HG02642 (cell line): ENCODE data around the gene RPL31.
"Not testable (repeated sequence)": the region's sequence is repeated elsewhere in the genome, so short reads cannot be mapped to it uniquely, and the experiment has no call there.

Source experiments
- ATAC-seq: cut with Tn5 transposase; IDR thresholded peaks from one replicate; pipeline ENCODE4 v1.9.1; 2021; ENCODE audit warnings: mild to moderate bottlenecking; ENCODE audit not compliant: unreplicated experiment, poor library complexity

Gene RPL31

DNA sequence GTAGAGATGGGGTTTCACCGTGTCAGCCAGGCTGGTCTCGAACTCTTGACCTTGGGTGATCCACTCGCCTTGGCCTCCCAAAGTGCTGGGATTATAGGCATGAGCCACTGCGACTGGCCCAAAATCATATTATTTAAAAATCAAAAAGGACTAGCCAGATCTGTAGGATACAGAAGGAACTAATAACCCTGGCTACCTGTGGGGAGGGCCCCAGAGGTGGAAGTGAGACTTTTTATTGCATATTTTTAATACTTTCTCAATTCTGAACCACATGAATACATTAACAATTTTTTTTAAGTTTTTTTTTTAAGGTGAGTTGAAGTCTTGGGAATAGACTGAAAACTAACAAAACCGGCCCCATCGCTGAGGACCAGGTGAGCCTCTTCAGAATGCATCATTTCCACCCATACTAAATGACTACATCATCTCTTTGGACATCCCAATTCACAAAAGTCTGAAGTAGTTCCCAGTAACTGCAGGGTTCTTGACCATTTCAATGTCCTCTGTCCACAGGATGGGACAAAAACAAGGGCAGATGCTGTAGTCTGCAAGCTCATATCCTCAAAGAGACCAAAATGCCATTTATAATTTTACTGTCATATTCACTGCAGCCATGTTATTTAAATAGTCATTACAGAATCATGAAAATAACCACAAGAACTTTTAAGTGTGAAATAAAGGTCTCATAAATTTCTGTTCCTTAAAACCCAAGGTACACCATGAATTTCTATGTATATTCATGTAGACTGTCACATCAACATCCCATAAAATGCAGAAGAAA lies 21.4 kb downstream of the RPL31 start:
- ATAC-seq = no peak

DNA sequence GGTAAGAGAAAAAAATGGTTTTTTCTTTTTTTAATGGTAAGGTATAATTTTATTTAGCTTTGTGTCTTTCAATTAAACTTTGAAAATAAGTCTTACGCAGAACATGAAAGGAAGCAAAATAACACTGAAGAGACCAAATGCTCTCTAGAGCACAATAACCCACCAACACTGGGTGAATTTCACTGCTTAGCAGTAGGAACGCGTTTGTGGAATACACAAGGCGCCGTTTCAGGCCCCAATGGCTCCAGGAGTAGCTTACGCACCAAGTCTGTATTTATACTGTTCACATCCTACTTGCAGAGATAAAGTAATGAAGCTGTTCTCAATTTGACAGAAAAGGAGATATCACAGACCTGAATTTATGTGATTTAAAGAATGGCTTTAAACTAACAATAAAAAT lies 23.5 kb downstream of the RPL31 start:
- no peak for ATAC-seq

DNA sequence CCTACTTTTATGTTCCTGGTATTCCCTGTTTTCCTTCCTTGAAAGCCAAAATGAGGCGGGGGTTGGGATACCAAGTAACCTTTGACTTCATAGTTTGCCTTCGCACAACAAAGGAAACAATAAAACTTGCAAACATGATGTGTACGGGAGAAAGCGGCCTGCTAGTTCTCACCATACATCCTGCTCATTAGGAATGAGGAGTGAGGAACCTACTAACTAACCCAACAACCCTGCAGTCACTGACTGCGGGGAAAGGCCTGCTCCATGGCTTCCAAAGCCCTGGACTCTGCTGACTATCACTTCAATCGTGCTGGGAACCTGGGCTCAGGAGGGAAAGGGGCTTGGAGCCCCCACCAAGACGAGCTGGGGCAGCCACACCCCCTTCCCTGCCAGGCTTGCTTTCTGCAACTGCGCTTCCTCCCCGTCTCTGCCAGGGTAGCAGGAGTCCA lies 24.2 kb downstream of the RPL31 start:
- no peak for ATAC-seq

DNA sequence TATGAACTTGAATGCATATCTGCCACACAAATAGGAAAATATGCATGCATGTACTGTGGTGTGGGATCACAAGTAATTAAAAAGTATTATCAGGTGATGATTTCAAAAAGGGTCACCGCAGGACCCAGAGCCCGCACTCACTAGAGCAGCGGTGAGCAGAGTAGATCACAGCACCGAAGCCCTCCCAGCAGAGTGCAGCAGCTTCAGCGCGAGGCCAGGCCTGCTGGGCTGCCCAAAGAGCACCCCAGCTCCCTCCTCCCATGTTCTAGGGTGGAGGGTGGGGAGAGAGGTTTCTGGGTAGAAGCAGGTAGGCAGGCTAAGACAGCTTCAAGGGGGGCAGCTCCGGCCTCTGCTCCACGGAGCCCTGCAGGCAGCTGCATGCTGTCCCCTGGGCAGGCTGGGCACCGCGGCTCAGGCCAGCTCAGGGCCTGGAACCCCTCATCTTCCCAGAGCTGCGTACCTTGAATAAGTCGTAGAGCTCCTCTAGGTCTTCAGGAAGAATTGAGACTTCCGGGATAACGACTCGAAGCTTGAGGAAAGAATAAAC lies 24.9 kb downstream of the RPL31 start:
- ATAC-seq = no peak

DNA sequence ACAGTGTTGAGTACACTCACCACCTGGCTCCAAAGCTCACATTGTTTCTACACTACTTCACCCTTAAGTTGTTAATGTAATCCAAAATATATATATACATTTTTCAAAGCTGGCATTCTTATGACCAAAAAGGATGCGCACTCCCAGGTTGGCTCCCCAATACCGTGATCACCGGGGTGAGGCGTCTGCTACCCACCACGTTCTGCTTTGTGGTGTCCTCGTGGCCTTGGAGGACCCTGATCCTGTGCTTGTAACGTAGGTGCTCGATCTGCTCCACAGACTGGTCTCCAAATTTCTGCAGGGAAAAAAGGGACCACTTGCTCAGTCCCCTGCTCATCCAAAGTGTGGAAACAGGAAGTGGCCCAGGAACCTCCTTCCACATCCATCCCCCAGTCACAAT lies 25.8 kb downstream of the RPL31 start:
- ATAC-seq = no peak

DNA sequence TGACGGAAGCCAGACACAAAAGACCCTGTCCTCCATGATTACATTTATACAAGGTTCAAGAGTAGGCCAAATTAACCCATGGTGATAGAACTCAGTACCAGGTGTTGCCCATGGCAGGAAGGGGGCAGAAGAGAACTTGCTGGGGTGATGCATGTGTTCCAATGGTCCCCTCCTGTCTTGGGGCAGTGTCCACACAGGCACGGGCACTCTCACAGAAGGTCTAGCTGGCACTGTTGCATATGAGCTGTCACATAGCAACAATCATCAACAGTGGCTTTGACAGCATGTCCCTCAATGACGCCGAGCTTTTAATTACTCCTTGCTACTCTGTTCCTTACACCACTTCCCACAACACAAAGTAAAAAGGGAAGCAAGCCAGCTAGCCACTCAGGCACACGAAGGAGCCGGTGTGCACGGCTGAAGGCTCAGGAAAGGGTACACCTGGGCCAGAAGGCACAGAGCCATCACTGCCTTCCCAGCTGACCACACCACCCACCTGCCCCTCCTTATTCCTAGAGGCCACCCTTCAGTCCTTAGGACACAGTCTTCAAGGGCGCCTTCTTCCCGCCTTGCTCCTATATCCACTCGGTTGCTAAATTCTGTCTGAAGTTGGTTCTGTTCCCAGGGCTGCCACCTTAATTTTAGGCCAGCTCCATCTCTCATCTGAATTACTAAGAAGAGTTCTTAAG lies 28.9 kb downstream of the RPL31 start:
- ATAC-seq = no peak

DNA sequence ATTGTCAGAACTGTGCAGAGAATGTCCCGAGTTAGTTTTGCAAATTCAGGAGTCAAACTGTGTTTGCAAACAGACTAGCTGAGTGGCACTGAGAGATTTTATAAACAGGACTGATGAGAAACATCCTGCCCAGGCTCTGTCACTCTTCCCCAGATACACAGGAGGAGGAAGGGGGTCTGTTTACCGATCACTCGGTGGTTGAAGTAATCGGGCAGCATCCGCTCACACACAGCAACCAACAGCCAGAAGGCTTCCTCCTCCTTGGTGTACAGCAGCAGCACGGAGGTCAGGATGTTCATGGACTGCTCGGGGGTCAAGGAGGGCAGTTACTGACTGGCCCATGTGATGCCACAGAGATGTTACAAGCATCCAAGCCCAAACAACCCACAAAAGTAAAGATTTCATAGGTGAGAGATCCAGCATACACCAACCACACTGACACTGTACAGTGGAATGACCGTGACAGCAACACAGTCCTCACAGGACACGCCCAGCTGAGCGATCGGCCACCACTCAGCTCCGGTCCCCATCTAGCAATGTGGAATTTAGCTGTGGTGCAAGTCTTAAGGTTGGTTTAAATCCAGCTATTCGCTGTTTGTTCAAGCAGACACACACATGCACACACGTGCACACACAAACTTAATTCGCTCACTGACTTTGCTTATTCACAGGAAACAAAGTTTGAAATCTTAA lies 30.1 kb downstream of the RPL31 start:
- no peak for ATAC-seq

DNA sequence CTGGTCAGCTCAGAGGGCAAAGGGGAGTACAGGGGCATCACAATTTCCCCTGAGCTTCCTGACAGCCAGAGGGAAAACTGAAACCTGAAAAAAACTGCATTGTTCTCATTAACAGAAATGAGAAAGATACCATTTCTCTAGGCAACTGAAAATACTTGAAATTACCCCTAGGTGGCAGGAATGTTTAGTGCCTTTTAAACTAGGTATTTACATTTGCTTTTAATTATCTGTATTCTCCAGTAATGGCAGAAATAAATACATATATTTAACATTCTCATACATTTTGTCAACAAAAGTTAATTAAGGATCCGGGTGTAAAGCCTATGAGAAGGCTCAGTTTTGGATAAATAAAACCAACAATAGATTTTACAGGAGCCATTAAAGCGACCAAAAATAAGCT lies 34.5 kb downstream of the RPL31 start:
- ATAC-seq = no peak

DNA sequence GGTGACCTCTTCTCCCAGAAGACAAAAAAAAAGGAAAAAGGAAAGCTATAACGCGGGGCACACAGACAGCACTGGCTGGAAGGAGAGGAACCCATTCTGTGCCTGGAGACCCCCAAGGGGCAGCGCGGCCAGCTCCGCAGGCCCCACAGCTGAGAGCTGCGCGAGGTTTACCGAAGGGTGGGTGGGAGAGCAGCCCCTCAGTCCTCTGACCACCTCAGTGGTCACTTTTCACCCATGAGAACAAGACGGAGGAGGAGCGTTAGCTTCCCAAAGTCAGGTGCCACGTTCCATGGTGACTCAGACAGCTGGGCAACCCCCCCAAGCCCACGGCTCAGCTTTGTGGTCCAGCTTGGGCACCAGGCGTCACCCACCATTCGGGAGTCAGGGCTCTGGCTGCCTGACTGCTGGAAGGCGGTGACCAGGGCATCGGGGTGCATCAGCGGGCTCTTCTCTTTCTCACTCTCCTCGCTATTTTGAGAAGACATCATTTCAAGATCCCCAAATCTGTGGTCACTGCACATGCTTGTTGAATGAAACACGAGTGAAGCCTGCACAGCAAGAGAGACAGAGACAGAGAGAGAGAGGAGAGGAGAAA lies 35.2 kb downstream of the RPL31 start:
- no peak for ATAC-seq

DNA sequence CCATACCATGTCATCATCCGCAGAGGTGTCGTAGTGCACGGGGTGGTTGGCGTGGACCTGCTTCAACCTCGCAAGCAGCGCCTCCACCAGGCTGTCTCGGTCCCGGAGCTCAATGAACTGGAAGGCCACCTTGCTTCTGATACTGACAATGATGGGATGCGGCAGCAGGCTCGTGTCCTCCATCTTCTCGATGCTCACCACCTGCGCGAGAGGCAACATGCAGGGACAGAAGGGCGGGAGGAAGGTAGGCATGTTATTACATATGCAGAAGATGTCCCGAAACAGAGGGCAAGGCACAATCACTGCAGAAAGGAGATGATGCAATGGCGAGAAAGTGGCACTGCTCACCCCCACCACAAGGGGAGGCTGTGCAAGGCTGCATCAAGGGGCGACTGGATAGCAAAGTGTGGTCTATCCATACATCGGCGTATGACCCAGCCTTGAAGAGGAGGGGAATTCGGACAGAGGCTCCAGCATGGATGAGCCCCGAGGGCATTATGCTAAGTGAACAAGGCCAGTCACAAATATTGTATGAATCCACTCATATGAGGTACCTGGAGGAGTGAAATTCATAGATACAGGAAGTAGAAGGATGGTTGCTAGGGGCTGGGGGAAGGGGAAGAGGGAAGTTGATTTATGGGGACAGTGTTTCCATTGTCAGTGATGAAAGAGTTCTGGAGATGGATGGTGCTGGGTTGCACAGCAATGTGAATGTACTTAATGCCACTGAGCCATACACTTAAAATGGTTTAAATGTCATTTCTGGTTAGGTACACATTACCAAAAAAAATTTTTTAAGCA lies 36.6 kb downstream of the RPL31 start:
- no peak for ATAC-seq

DNA sequence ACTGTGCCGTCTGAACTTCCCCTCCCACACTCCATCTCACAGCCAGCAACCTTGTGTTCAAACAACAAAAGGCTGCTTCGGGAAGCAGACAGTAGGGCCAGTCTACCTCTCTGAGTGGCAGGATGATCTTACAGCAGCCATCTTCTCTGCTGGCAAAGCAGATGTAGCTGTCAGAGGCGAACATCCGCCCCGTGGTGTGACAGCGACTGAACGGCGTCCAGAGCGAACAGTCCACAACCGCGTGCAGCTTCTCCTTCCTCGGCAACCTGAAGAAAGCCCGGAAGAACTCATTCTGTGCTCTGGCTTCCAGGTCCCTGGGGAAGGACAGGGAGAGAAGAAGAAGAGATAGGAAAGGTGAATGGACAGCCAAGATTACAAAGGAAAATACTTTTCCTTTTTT lies 38.0 kb downstream of the RPL31 start:
- ATAC-seq = no peak

DNA sequence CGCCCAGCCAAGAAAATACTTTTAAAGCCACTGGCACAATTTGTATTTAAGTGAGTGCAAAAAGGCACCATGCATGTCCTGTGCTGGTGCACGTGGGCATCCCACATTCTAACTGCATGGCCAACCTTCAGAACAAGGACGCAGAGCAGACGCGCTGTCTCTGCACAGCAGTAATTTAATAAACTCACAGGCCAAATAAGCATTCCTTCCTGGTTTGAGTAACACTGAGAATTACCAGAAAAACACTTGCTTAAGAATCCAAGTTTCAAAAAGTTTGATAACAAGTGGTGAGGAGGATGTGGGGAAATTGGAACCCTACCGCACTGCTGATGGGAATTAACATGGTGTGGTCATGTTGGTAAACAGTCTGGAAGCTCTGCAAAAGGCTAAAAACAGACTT lies 38.7 kb downstream of the RPL31 start:
- no peak for ATAC-seq

DNA sequence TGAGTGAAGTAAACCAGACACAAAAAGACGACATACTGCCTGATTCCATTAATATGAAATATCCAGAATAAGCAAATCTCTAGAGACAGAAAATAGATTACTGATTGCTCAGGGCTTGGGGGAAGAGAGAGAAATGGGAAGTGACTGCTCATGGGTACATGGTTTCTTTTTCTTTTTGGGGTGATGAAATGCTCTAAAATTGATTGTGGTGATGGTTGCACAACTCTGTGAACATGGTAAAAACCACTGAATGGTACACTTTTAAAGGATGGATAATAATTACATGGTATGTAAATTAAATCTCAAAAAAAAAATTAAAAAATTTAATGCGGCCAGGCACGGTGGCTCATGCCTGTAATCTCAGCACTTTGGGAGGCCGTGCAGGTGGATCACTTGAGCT lies 39.3 kb downstream of the RPL31 start:
- no peak for ATAC-seq

DNA sequence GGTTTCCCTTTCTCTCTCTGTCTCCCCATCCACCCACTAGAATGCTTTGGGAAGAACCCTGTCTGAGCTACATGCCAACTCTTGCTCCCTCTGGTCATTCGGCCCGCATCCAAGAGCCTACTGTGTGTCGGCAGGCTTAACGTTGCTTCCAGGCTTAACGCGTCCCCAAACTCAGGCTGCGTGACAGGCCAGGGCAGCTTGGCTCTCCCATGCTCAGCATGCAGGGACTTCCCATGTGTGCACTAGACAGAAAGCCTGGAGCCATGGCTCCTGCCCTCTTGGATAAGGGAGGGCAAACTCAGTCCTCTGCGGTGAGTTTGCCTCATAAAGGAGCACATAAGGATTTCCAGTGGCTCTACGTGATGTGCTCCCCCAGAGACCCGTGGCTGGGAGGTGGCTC lies 43.2 kb downstream of the RPL31 start:
- no peak for ATAC-seq

DNA sequence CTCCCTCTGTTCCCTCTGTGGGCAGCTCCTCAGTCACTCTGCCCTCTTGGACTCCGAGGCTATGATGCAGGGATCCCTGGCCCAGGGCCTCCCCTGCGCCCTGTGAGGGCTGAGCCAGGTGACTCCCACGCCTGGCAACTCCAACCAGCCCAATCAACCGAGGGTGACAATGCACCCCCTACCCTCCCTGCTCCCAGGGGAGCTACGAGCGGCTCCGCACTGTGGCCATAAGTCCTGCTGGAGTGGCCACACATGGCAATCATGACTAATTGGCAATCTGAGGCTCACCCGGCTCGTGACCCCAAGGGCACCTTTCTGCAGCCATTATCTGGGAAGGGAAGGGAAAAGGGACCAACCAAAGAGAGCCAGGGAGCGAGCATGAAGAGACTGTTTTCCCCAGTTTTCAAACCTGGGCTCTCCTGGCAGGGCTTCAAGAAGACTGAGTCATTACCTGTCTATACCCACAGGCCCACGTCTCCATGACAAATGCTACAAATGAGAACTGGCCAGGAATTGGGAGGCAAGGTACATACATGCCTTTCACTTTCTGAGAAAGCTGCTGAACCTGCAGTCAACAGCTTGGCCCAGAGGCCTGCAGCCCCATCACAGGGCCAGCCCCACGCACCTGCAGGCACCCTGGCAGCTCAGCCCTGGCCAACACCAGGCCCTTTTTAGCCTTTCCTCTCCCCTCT lies 45.1 kb downstream of the RPL31 start:
- no peak for ATAC-seq

DNA sequence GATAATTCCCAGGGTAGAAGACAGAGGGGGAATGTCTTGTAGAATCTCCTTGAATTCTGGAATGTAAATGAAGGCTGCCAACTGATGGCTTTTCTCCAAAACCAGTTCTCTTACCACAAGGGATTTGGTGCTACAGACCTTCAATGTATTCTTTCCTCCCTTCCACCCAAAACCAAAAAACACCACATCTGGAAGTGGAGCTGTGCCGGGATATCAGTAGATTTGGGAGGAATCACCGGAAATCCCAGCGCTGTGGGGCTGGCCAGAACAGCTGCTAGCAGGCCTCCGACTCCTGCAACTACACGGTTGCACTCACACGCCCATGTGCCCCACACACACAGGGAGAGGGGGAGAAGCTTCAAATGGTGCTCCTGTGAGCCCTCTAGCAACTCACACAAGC lies 45.7 kb downstream of the RPL31 start:
- no peak for ATAC-seq

DNA sequence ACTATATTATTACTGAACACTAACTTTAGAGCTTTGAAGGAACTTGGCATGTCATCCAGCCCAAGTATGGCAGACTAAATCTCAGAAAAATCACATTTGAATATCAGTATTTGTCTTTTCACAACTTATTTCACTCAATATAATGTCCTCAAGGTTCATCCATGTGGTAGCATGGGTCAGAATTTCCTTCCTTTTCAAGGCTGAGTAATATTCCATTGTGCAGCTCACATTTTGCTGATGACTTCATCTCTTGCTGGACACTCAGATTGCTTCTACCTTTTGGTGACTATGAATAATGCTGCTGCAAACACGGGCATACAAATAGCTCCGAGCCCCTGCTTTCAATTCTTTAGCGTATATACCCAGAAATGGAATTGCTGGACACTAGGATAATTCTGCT lies 46.7 kb downstream of the RPL31 start:
- no peak for ATAC-seq

DNA sequence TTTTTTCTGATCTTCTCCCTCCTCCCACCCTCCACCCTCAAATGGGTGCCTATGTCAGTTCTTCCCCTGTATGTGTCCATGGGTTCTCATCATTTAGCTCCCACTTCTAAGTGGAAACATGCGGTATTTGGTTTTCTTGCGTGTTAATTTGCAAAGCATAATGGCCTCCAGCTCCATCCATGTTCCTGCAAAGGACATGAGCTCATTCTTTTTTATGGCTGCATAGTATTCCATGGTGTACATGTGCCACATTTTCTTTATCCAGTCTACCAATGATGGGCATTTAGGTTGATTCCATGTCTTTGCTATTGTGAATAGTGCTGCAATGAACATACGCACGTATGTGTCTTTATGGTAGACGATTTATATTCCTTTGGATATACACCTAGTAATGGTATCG lies 48.8 kb downstream of the RPL31 start:
- ATAC-seq = not testable (repeated sequence)

DNA sequence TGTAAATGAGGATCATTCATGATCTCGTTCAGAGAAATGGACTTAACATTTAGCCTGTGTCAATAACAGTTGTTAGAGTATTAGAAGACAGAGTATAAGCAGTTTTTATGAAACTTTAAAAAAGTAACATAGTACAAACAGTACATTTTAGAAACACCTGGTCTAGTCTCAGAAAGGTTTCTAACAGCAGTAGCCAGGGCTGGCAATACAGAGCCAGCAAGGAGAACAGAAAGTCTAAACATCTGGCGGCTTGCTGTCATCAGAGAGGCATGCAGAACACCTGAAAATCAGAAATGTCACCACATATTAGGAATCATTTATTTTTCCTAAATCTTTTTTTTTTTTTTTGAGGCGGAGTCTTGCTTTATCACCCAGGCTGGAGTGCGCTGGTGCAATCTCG lies 50.1 kb downstream of the RPL31 start:
- no peak for ATAC-seq
